Measurements from ENCODE around the gene ADGRV1. TPM values are rescaled to one million over a fixed set of nuclear protein-coding genes. Genes with fewer than 3 reads are reported as not detected.

Gene ADGRV1
- total RNA-seq, 1 experiment from 2014 or later, result not detected

- Mint-ChIP-seq H3K4me3 (ENCODE audit: unreplicated experiment) (no peak overlapping the region), H3K4me1 (ENCODE audit: insufficient read depth, unreplicated experiment) (peaks cover 25% of the 10 kb centered on the region), H3K9me3 (ENCODE audit: unreplicated experiment) (peaks cover 11% of the 10 kb centered on the region), H3K36me3 (ENCODE audit: insufficient read depth, unreplicated experiment) (no peaks in the 10 kb centered on the region), H3K27me3 (ENCODE audit: insufficient read depth, unreplicated experiment) (no peaks in the 10 kb centered on the region), H3K27ac (ENCODE audit: low read depth, unreplicated experiment) (no peak overlapping the region)
- BruUV-seq (replicated peaks), result no TSS peak
- intact Hi-C loops (cut with micrococcal nuclease), result loop anchor here (2.0 kb wide), 2 partner anchors 211 to 315 kb away; no protein-coding TSS in a partner anchor
- POLR2A ChIA-PET, result interaction anchor here (1.0 to 4.2 kb wide), 11 partner anchors 9 to 314 kb away, joined by 3 to 48 read pairs (median 3); partner anchors contain the start of gene ARRDC3
- CTCF ChIA-PET, result interaction anchor here (0.6 to 3.8 kb wide), 16 partner anchors 9 to 316 kb away, joined by 3 to 64 read pairs (median 3); partner anchors contain the start of gene ARRDC3
- DNase-seq (ENCODE audit: unreplicated experiment), result peak; percentile 54
- no peak for TF ChIP-seq CTCF (IDR thresholded peaks at IDR 0.05; ENCODE audit: unreplicated experiment)
Observed at GRCh38 chr5:91103353-91104061, 544.9 kb downstream of the ADGRV1 start.

- Mint-ChIP-seq H3K9me3 (ENCODE audit: unreplicated experiment) (peaks cover 11% of the 10 kb centered on the region), H3K27me3 (ENCODE audit: insufficient read depth, unreplicated experiment) (no peaks in the 10 kb centered on the region), H3K36me3 (ENCODE audit: insufficient read depth, unreplicated experiment) (no peaks in the 10 kb centered on the region), H3K4me1 (ENCODE audit: insufficient read depth, unreplicated experiment) (peaks cover 25% of the 10 kb centered on the region), H3K27ac (ENCODE audit: low read depth, unreplicated experiment) (no peak overlapping the region), H3K4me3 (ENCODE audit: unreplicated experiment) (no peak overlapping the region)
- intact Hi-C loops (cut with micrococcal nuclease), result no loop called here
- no TSS peak for BruUV-seq (replicated peaks)
- DNase-seq (ENCODE audit: unreplicated experiment), result no peak
- CTCF ChIA-PET, result interaction anchor here (0.6 to 3.8 kb wide), 5 partner anchors 14 to 238 kb away, joined by 3 to 20 read pairs (median 7); no protein-coding TSS in a partner anchor
- no peak for TF ChIP-seq CTCF (IDR thresholded peaks at IDR 0.05; ENCODE audit: unreplicated experiment)
- POLR2A ChIA-PET, result interaction anchor here (1.1 to 4.2 kb wide), 8 partner anchors 9 to 280 kb away, joined by 3 to 48 read pairs (median 3); partner anchors contain the start of gene ARRDC3
Observed at GRCh38 chr5:91104062-91104448, 545.5 kb downstream of the ADGRV1 start.

GRCh38 chr5:91106842-91107511, 548.4 kb downstream of the ADGRV1 start:
- no peaks in the 10 kb centered on the region for H3K27me3 Mint-ChIP-seq (ENCODE audit: insufficient read depth, unreplicated experiment)
- POLR2A ChIA-PET, result interaction anchor here (0.7 to 2.1 kb wide), 4 partner anchors 40 to 273 kb away, joined by 3 to 7 read pairs (median 4); no protein-coding TSS in a partner anchor
- CTCF ChIA-PET, result interaction anchor here (0.6 to 2.0 kb wide), 4 partner anchors 9 to 278 kb away, joined by 3 to 8 read pairs (median 4); no protein-coding TSS in a partner anchor
- no peak overlapping the region for H3K4me3 Mint-ChIP-seq (ENCODE audit: unreplicated experiment)
- H3K36me3 Mint-ChIP-seq (ENCODE audit: insufficient read depth, unreplicated experiment), result no peaks in the 10 kb centered on the region
- no peak for DNase-seq (ENCODE audit: unreplicated experiment)
- no peak overlapping the region for H3K27ac Mint-ChIP-seq (ENCODE audit: low read depth, unreplicated experiment)
- H3K9me3 Mint-ChIP-seq (ENCODE audit: unreplicated experiment), result peaks cover 11% of the 10 kb centered on the region
- intact Hi-C loops (cut with micrococcal nuclease), result no loop called here
- TF ChIP-seq CTCF (IDR thresholded peaks at IDR 0.05; ENCODE audit: unreplicated experiment), result no peak
- peaks cover 21% of the 10 kb centered on the region for H3K4me1 Mint-ChIP-seq (ENCODE audit: insufficient read depth, unreplicated experiment)
- no TSS peak for BruUV-seq (replicated peaks)

DNA sequence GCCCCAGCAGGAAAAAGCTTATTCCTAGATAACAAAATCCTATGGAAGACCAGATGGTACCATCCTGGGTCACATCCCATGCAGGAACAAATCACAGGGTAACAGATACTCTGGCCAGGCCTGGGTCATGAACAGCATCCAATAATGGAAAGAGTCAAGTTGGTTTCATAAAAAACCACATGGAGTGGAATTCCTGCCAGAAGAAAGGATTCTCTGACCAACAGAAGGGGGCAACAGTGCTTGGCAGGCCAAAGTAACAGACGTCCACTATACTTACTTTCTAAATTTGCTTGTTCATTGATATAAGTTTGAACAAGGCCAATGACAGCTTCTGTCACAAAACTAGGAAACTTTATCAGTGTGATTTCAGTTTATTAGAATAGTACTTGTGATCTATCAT, 551.0 kb downstream of the ADGRV1 start:
- intact Hi-C loops (cut with micrococcal nuclease), result no loop called here
- POLR2A ChIA-PET, result interaction anchor here (0.7 to 2.3 kb wide), 4 partner anchors 18 to 274 kb away, joined by 3 to 13 read pairs (median 9); partner anchors contain the start of gene ARRDC3
- Mint-ChIP-seq H3K4me1 (ENCODE audit: insufficient read depth, unreplicated experiment) (peaks cover 6% of the 10 kb centered on the region), H3K27me3 (ENCODE audit: insufficient read depth, unreplicated experiment) (no peaks in the 10 kb centered on the region), H3K4me3 (ENCODE audit: unreplicated experiment) (no peak overlapping the region), H3K27ac (ENCODE audit: low read depth, unreplicated experiment) (no peak overlapping the region), H3K9me3 (ENCODE audit: unreplicated experiment) (peaks cover 11% of the 10 kb centered on the region), H3K36me3 (ENCODE audit: insufficient read depth, unreplicated experiment) (no peaks in the 10 kb centered on the region)
- CTCF ChIA-PET, result interaction anchor here (0.6 to 2.6 kb wide), 9 partner anchors 8 to 312 kb away, joined by 3 to 11 read pairs (median 3); no protein-coding TSS in a partner anchor
- no peak for DNase-seq (ENCODE audit: unreplicated experiment)
- no TSS peak for BruUV-seq (replicated peaks)
- TF ChIP-seq CTCF (IDR thresholded peaks at IDR 0.05; ENCODE audit: unreplicated experiment), result no peak
